Measurements from ENCODE around the gene RNF149. TPM values are rescaled to one million over a fixed set of nuclear protein-coding genes. Genes with fewer than 3 reads are reported as not detected.
"Not testable (repeated sequence)": the region's sequence is repeated elsewhere in the genome, so short reads cannot be mapped to it uniquely, and the experiment has no call there.

The RNF149 gene
- total and polyA plus RNA-seq, 2 donors (not counting 3 experiments of a cell fraction or from before 2014, with no cell fraction given): 31.3 to 66.6 TPM

GRCh38 chr2:101238930-101239759, 69.4 kb downstream of the RNF149 start:
- no peak for FAIRE-seq
- POLR2A ChIA-PET: no interaction called here

GRCh38 chr2:101237944-101238343, 70.6 kb downstream of the RNF149 start:
- H4K20me1 ChIP-seq (replicated peaks; ENCODE audit: control insufficient read depth, extremely low read depth, insufficient read depth, low read length); CTCF ChIA-PET; H3K27ac ChIP-seq (ENCODE audit: insufficient read depth, low read depth, low read length); H3K4me3 ChIP-seq (replicated peaks in 1 of 3; ENCODE audit: insufficient read depth in 1 of 3, low read depth in 1 of 3, low read length in 3 of 3); FAIRE-seq; H3K4me2 ChIP-seq (ENCODE audit: insufficient read depth, low read length); H3K9me1 ChIP-seq (replicated peaks; ENCODE audit: control insufficient read depth, extremely low read depth, insufficient read depth, low read length); H3K4me1 ChIP-seq (ENCODE audit: control insufficient read depth, extremely low read depth, insufficient read depth, low read length); BruUV-seq (replicated peaks); H3K79me2 ChIP-seq (ENCODE audit: control insufficient read depth, insufficient read depth, low read length); dilution Hi-C loops (cut with MboI; ENCODE audit: extremely low pct_ligation_motif_present, low sequenced_read_pairs); POLR2A ChIA-PET; H3K9me3 ChIP-seq (replicated peaks; ENCODE audit: control insufficient read depth, insufficient read depth, low read length); DNase-seq (ENCODE audit: low read depth, low spot score); H2AFZ ChIP-seq (ENCODE audit: low read depth, low read length); H3K27me3 ChIP-seq (ENCODE audit: control insufficient read depth in 2 of 2, insufficient read depth in 2 of 2, low read length in 2 of 2); H3K36me3 ChIP-seq (ENCODE audit: control insufficient read depth in 2 of 2, extremely low read depth in 1 of 2, insufficient read depth in 2 of 2, low read length in 2 of 2); H3K9ac ChIP-seq (replicated peaks; ENCODE audit: extremely low read depth, insufficient read depth, low read length); intact Hi-C loops (cut with micrococcal nuclease): not testable (repeated sequence)

More at GRCh38 chr2:101238930-101239759, 69.4 kb downstream of the RNF149 start:
- Histone ChIP-seq H3K27ac (ENCODE audit: insufficient read depth, low read depth, low read length) (no peak overlapping the region), H3K36me3 (ENCODE audit: control insufficient read depth in 2 of 2, extremely low read depth in 1 of 2, insufficient read depth in 2 of 2, low read length in 2 of 2) (no peaks in the 10 kb centered on the region), H3K79me2 (ENCODE audit: control insufficient read depth, insufficient read depth, low read length) (no peaks in the 10 kb centered on the region), H3K27me3 (ENCODE audit: control insufficient read depth in 2 of 2, insufficient read depth in 2 of 2, low read length in 2 of 2) (no peaks in the 10 kb centered on the region), H3K9me1 (replicated peaks; ENCODE audit: control insufficient read depth, extremely low read depth, insufficient read depth, low read length) (no peaks in the 10 kb centered on the region), H3K9me3 (replicated peaks; ENCODE audit: control insufficient read depth, insufficient read depth, low read length) (no peaks in the 10 kb centered on the region), H2AFZ (ENCODE audit: low read depth, low read length) (no peak overlapping the region), H3K9ac (replicated peaks; ENCODE audit: extremely low read depth, insufficient read depth, low read length) (no peak overlapping the region), H3K4me2 (ENCODE audit: insufficient read depth, low read length) (no peak overlapping the region), H3K4me3 (replicated peaks in 1 of 3; ENCODE audit: insufficient read depth in 1 of 3, low read depth in 1 of 3, low read length in 3 of 3) (no peak overlapping the region), H3K4me1 (ENCODE audit: control insufficient read depth, extremely low read depth, insufficient read depth, low read length) (no peaks in the 10 kb centered on the region), H4K20me1 (replicated peaks; ENCODE audit: control insufficient read depth, extremely low read depth, insufficient read depth, low read length) (no peaks in the 10 kb centered on the region)
- no TSS peak for BruUV-seq (replicated peaks)
- intact Hi-C loops (cut with micrococcal nuclease) (no loop called here), dilution Hi-C loops (cut with MboI; ENCODE audit: extremely low pct_ligation_motif_present, low sequenced_read_pairs) (no loop called here)
- no peak for TF ChIP-seq FOS (IDR thresholded peaks at IDR 0.05; ENCODE audit: borderline replicate concordance, insufficient read depth, low read length)
- no peak for TF ChIP-seq JUN (IDR thresholded peaks at IDR 0.05; ENCODE audit: borderline replicate concordance, insufficient read depth, insufficient read length, low read depth)
- TF ChIP-seq POLR2AphosphoS5 (IDR thresholded peaks at IDR 0.05; ENCODE audit: insufficient read depth, low read depth, low read length): no peak
- TF ChIP-seq EZH2 (IDR thresholded peaks at IDR 0.05; ENCODE audit: borderline replicate concordance, low read depth, low read length, severe bottlenecking): no peak
- TF ChIP-seq POLR2A (IDR thresholded peaks at IDR 0.05; ENCODE audit: low read depth, low read length): no peak
- no peak for TF ChIP-seq CTCF (IDR thresholded peaks at IDR 0.05; ENCODE audit: extremely low read depth in 1 of 2, insufficient read depth in 1 of 2, low read depth in 1 of 2, low read length in 2 of 2)
- no peak for TF ChIP-seq MYC (IDR thresholded peaks at IDR 0.05; ENCODE audit: low read depth, low read length)
- TF ChIP-seq MAX (IDR thresholded peaks at IDR 0.05; ENCODE audit: insufficient read depth, insufficient read length): no peak
- TF ChIP-seq GATA2 (IDR thresholded peaks at IDR 0.05; ENCODE audit: insufficient read depth, insufficient read length, low read depth, low read length): no peak
- DNase-seq (ENCODE audit: low read depth, low spot score): no peak
- CTCF ChIA-PET: interaction anchor here (1.3 to 2.5 kb wide), 4 partner anchors 10 to 15 kb away, joined by 3 to 20 read pairs (median 8); partner anchors contain the start of gene CNOT11

Measured in endothelial cell of umbilical vein (primary cell).